ENCODE results near the gene CLMP.

CLMP gene

GRCh38 chr11:123187665-123188507, 7.2 kb downstream of the CLMP start:
- peak in 1 of 2 experiments; percentile 1 for DNase-seq

- DNase-seq: no peak
These were observed 7.8 kb downstream of the CLMP start for GRCh38 chr11:123187248-123187647.

GRCh38 chr11:123186286-123186685, 8.8 kb downstream of the CLMP start:
- no peak for DNase-seq

GRCh38 chr11:123185326-123185725, 9.7 kb downstream of the CLMP start:
- DNase-seq: no peak

- no peak for DNase-seq
These were observed 10.5 kb downstream of the CLMP start for GRCh38 chr11:123184531-123184930.

- no peak for DNase-seq
These were observed 11.5 kb downstream of the CLMP start for GRCh38 chr11:123183391-123184099.

- no peak for DNase-seq
These were observed 13.1 kb downstream of the CLMP start for GRCh38 chr11:123181767-123182500.

GRCh38 chr11:123181075-123181474, 14.0 kb downstream of the CLMP start:
- DNase-seq: no peak

- no peak for DNase-seq
These were observed 14.5 kb downstream of the CLMP start for GRCh38 chr11:123180574-123180973.

- DNase-seq: no peak
These were observed 14.9 kb downstream of the CLMP start for GRCh38 chr11:123180166-123180565.

- DNase-seq: no peak
These were observed 15.5 kb downstream of the CLMP start for GRCh38 chr11:123179586-123179985.

- DNase-seq: no peak
These were observed 16.9 kb downstream of the CLMP start for GRCh38 chr11:123178186-123178585.

- no peak for DNase-seq
These were observed 18.3 kb downstream of the CLMP start for GRCh38 chr11:123176785-123177184.

- DNase-seq: peak in 1 of 2 experiments; percentile 49
These were observed 20.6 kb downstream of the CLMP start for GRCh38 chr11:123174196-123175183.

GRCh38 chr11:123173856-123174186, 21.2 kb downstream of the CLMP start:
- no peak for DNase-seq

- DNase-seq: no peak
These were observed 21.8 kb downstream of the CLMP start for GRCh38 chr11:123173040-123173855.

GRCh38 chr11:123170929-123171328, 24.1 kb downstream of the CLMP start:
- no peak for DNase-seq

GRCh38 chr11:123169821-123170220, 25.2 kb downstream of the CLMP start:
- no peak for DNase-seq

- no peak for DNase-seq
These were observed 26.0 kb downstream of the CLMP start for GRCh38 chr11:123168955-123169484.

- DNase-seq: no peak
These were observed 26.8 kb downstream of the CLMP start for GRCh38 chr11:123168241-123168640.

- DNase-seq: no peak
These were observed 28.9 kb downstream of the CLMP start for GRCh38 chr11:123166071-123166559.

Data from NCI-H524 (cell line).